H9 (cell line): ENCODE measurements around the gene SYF2. TPM values are rescaled to one million over a fixed set of nuclear protein-coding genes. Genes with fewer than 3 reads are reported as not detected.

ENCODE experiments used
- DNase-seq: peaks from one replicate; pipeline ENCODE4 v3.0.0-alpha.2; 2017
- H2AFZ ChIP-seq: one replicate; pipeline ENCODE4 v1.6.1; 2013; ENCODE audit warnings: mild to moderate bottlenecking, low read length, control low read depth, moderate library complexity
- H2AK5ac ChIP-seq: 2 replicates; pipeline ENCODE4 v1.6.1; 2013; ENCODE audit warnings: low read length, control low read depth, mixed read lengths; ENCODE audit not compliant: insufficient read length
- H2BK120ac ChIP-seq: one replicate; pipeline ENCODE4 v1.6.1; 2013; ENCODE audit warnings: low read depth, mild to moderate bottlenecking, low read length, control low read depth, inconsistent platforms; ENCODE audit not compliant: poor library complexity, severe bottlenecking
- H2BK12ac ChIP-seq: 2 replicates; pipeline ENCODE4 v1.6.1; 2013; ENCODE audit warnings: low read length, control low read depth, mixed read lengths, low read depth; ENCODE audit not compliant: insufficient read length
- H2BK15ac ChIP-seq: 2 replicates; pipeline ENCODE4 v1.6.1; 2013; ENCODE audit warnings: low read depth, low read length, control low read depth
- H2BK20ac ChIP-seq: one replicate; pipeline ENCODE4 v1.6.1; 2013; ENCODE audit warnings: low read depth, mild to moderate bottlenecking, low read length, control low read depth, inconsistent platforms; ENCODE audit not compliant: poor library complexity, severe bottlenecking
- H2BK5ac ChIP-seq: 2 replicates; pipeline ENCODE4 v1.6.1; 2013; ENCODE audit warnings: low read length, control low read depth, mixed read lengths; ENCODE audit not compliant: insufficient read length
- H3K14ac ChIP-seq: 2 replicates; pipeline ENCODE4 v1.6.1; 2013; ENCODE audit warnings: low read length, control low read depth; ENCODE audit not compliant: insufficient read depth
- H3K18ac ChIP-seq: 2 replicates; pipeline ENCODE4 v1.6.1; 2013; ENCODE audit warnings: low read depth, mild to moderate bottlenecking, mixed read lengths, low read length, control low read depth; ENCODE audit not compliant: insufficient read length
- H3K23ac ChIP-seq: 2 replicates; pipeline ENCODE4 v1.6.1; 2013; ENCODE audit warnings: low read length, control low read depth, mixed read lengths, low read depth; ENCODE audit not compliant: insufficient read length
- H3K23me2 ChIP-seq: 2 replicates; pipeline ENCODE4 v1.6.1; 2013; ENCODE audit warnings: low read depth, mild to moderate bottlenecking, mixed read lengths, low read length, control low read depth; ENCODE audit not compliant: insufficient read length, poor library complexity, severe bottlenecking
- H3K27ac ChIP-seq: 2 replicates; pipeline ENCODE4 v1.5.1; 2013; ENCODE audit warnings: low read length, control low read depth, mixed read lengths, low read depth; ENCODE audit not compliant: insufficient read length
- H3K27me3 ChIP-seq: 2 replicates; pipeline ENCODE4 v1.6.1; 2013; ENCODE audit warnings: low read length, control low read depth, inconsistent platforms; ENCODE audit not compliant: insufficient read depth
- H3K4ac ChIP-seq: 2 replicates; pipeline ENCODE4 v1.6.1; 2013; ENCODE audit warnings: low read depth, mild to moderate bottlenecking, control low read depth, inconsistent platforms, low read length, moderate library complexity
- H3K4me1 ChIP-seq: 2 replicates; pipeline ENCODE4 v1.6.1; 2013; ENCODE audit warnings: low read length, control low read depth, inconsistent platforms; ENCODE audit not compliant: insufficient read depth
- H3K4me2 ChIP-seq: 2 replicates; pipeline ENCODE4 v1.6.1; 2013; ENCODE audit warnings: low read length, control low read depth, mixed read lengths; ENCODE audit not compliant: insufficient read length, insufficient read depth
- H3K56ac ChIP-seq: 2 replicates; pipeline ENCODE4 v1.6.1; 2013; ENCODE audit warnings: low read depth, mild to moderate bottlenecking, mixed read lengths, low read length, control low read depth; ENCODE audit not compliant: insufficient read length
- H3K79me1 ChIP-seq: 2 replicates; pipeline ENCODE4 v1.6.1; 2013; ENCODE audit warnings: low read depth, mild to moderate bottlenecking, moderate library complexity, low read length, control low read depth, inconsistent platforms; ENCODE audit not compliant: insufficient read depth, poor library complexity, severe bottlenecking
- H3K79me2 ChIP-seq: 2 replicates; pipeline ENCODE4 v1.6.1; 2013; ENCODE audit warnings: low read length, control low read depth, inconsistent platforms; ENCODE audit not compliant: insufficient read depth
- H3K9ac ChIP-seq: 2 replicates; pipeline ENCODE4 v1.6.1; 2013; ENCODE audit warnings: low read length, control low read depth, mixed read lengths; ENCODE audit not compliant: insufficient read length; ENCODE audit errors: extremely low read depth
- H3K9me3 ChIP-seq: one replicate; pipeline ENCODE4 v1.6.1; 2013; ENCODE audit warnings: low read depth, low read length, inconsistent platforms; ENCODE audit not compliant: control insufficient read depth
- H3T11ph ChIP-seq: one replicate; pipeline ENCODE4 v1.6.1; 2013; ENCODE audit warnings: mild to moderate bottlenecking, low read length, control low read depth, inconsistent platforms
- H4K20me1 ChIP-seq: one replicate; pipeline ENCODE4 v1.6.1; 2013; ENCODE audit not compliant: control insufficient read depth, insufficient read length, insufficient read depth
- H4K5ac ChIP-seq: 2 replicates; pipeline ENCODE4 v1.6.1; 2013; ENCODE audit warnings: low read depth, mild to moderate bottlenecking, mixed read lengths, low read length, control low read depth; ENCODE audit not compliant: insufficient read length
- H4K8ac ChIP-seq: replicated peaks from 2 replicates; pipeline ENCODE4 v1.6.1; 2013; ENCODE audit warnings: low read length, control low read depth, mixed read lengths, low read depth; ENCODE audit not compliant: insufficient read length
- H4K91ac ChIP-seq: 2 replicates; pipeline ENCODE4 v1.6.1; 2013; ENCODE audit warnings: low read depth, mild to moderate bottlenecking, moderate library complexity, mixed read lengths, low read length, control low read depth; ENCODE audit not compliant: insufficient read length
- H3K27ac Mint-ChIP-seq, 3 experiments: 2 replicates in 2 of 3; 3 replicates in 1 of 3; pipeline ENCODE4 v1.8.0; 2020 to 2021; ENCODE audit warnings: mixed read lengths in 3 of 3, mild to moderate bottlenecking in 1 of 3, moderate library complexity in 1 of 3
- H3K27me3 Mint-ChIP-seq: 2 replicates; pipeline ENCODE4 v1.8.0; 2021; ENCODE audit warnings: low read depth, mild to moderate bottlenecking, moderate library complexity, mixed read lengths
- H3K36me3 Mint-ChIP-seq, 3 experiments: 2 replicates in 2 of 3; 3 replicates in 1 of 3; pipeline ENCODE4 v1.8.0; 2020 to 2021; ENCODE audit warnings: low read depth in 3 of 3, mixed read lengths in 3 of 3; ENCODE audit not compliant: insufficient read depth in 1 of 3
- H3K4me1 Mint-ChIP-seq, 2 experiments: 2 replicates each; pipeline ENCODE4 v1.8.0; 2020; ENCODE audit warnings: mixed read lengths in 2 of 2
- H3K4me3 Mint-ChIP-seq, 2 experiments: 2 replicates in 1 of 2; 3 replicates in 1 of 2; pipeline ENCODE4 v1.8.0; 2020 to 2021; ENCODE audit warnings: mild to moderate bottlenecking in 2 of 2, mixed read lengths in 2 of 2, moderate library complexity in 1 of 2
- H3K9me3 Mint-ChIP-seq, 2 experiments: 2 replicates in 1 of 2; 3 replicates in 1 of 2; pipeline ENCODE4 v1.8.0; 2020; ENCODE audit warnings: mild to moderate bottlenecking in 2 of 2, mixed read lengths in 2 of 2, moderate library complexity in 1 of 2
- WGBS: extraction: QIAGEN DNeasy Blood & Tissue Kit; methylation state at CpG from one replicate; pipeline ENCODE4 v1.1.7; 2013; ENCODE audit warnings: missing lambda C conversion rate, low lambda C conversion rate, mixed read lengths; ENCODE audit not compliant: insufficient read length; ENCODE audit errors: extremely low coverage; 5-methylcytosine and 5-hydroxymethylcytosine counted together
- total RNA-seq: library from RNA; stranded (reverse); gene quantifications from 2 replicates; pipeline ENCODE4 v1.2.1, GENCODE V29; 2021
- TF ChIP-seq, protein P1 (sequence below): fragments of 200-600 bp; sonication (generic); conservative IDR thresholded peaks from 3 replicates; pipeline ENCODE4 v1.8.0; 2021; ENCODE audit warnings: antibody characterized with exemption, mild to moderate bottlenecking

The SYF2 gene
- total RNA-seq, 1 experiment from 2014 or later = 36.5 TPM

DNA sequence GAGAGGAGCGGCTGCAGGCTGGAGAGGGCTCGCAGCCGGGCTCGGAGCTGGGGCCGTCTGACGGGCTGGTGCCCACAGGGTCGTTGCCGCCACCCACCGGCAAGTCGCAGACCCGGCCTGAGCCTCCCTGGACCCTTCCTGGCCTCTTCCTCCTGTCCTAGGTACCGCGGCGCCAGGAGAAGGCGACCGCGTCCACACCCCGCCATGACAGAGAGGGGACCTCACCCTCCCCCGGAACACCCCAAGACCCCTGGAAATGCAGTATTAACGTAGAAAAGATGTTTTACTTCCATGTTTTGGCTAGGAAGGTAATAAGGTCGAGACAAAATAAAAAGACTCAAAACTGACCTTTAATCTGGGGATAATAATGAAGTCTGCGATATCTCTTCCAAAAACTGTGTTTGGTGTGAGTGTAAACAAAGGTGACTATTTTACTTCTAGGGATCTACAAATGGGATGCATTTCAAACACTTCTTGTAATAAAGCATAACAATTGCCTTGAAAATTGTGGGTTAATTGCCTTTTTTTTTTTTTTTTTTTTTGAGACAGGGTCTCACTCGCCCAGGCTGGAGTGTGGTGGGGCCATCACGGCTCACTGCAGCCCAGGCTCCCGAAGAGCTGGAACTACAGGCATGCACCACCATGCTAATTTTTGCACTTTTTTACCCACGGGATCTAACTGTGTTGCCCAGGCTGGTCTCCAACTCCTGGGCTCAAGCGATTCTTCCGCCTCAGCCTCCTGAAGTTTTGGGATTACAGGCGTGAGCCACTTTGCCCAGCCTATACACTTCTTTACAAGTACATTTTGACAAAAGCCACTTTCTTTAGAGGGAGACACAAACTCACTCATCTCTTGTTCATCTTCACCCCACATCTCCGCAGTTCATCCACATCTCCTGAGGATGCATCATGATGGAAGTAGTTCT lies 15.8 kb upstream of the SYF2 start:
- peaks cover 24 to 38% (median 30%) of the 10 kb centered on the region in 3 experiments for H3K36me3 Mint-ChIP-seq
- WGBS = no CpG with 5 or more reads among the region's 30 CpGs
- H3K27me3 ChIP-seq = no peaks in the 10 kb centered on the region
- H3K4me1 ChIP-seq = no peaks in the 10 kb centered on the region
- no peak overlapping the region for H2BK15ac ChIP-seq
- TF ChIP-seq, protein P1, sequence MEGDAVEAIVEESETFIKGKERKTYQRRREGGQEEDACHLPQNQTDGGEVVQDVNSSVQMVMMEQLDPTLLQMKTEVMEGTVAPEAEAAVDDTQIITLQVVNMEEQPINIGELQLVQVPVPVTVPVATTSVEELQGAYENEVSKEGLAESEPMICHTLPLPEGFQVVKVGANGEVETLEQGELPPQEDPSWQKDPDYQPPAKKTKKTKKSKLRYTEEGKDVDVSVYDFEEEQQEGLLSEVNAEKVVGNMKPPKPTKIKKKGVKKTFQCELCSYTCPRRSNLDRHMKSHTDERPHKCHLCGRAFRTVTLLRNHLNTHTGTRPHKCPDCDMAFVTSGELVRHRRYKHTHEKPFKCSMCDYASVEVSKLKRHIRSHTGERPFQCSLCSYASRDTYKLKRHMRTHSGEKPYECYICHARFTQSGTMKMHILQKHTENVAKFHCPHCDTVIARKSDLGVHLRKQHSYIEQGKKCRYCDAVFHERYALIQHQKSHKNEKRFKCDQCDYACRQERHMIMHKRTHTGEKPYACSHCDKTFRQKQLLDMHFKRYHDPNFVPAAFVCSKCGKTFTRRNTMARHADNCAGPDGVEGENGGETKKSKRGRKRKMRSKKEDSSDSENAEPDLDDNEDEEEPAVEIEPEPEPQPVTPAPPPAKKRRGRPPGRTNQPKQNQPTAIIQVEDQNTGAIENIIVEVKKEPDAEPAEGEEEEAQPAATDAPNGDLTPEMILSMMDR = peak; percentile 57
- no peak overlapping the region for H3K23ac ChIP-seq
- H3T11ph ChIP-seq = no peak overlapping the region
- H3K27ac Mint-ChIP-seq = peak overlapping the region; percentile 87 to 96 (median 95)
- H4K5ac ChIP-seq = no peak overlapping the region
- H3K4me2 ChIP-seq = peak overlapping the region; percentile 78
- H3K56ac ChIP-seq = no peak overlapping the region
- no peak overlapping the region for H4K91ac ChIP-seq
- peaks cover 18 to 24% of the 10 kb centered on the region in 2 experiments for H3K4me1 Mint-ChIP-seq
- peaks cover 5% of the 10 kb centered on the region; the same call in 1 of the 2 replicates for H3K79me2 ChIP-seq
- no peak for DNase-seq
- H2AK5ac ChIP-seq = no peak overlapping the region
- no peaks in the 10 kb centered on the region for H3K9me3 Mint-ChIP-seq
- no peaks in the 10 kb centered on the region for H3K79me1 ChIP-seq
- H3K23me2 ChIP-seq = peaks cover 9% of the 10 kb centered on the region
- peak overlapping the region; percentile 95 to 98 for H3K4me3 Mint-ChIP-seq
- no peak overlapping the region for H3K18ac ChIP-seq
- H4K8ac ChIP-seq = no peak overlapping the region
- no peak overlapping the region for H2BK12ac ChIP-seq
- no peak overlapping the region for H2BK120ac ChIP-seq
- H4K20me1 ChIP-seq = no peaks in the 10 kb centered on the region
- no peak overlapping the region for H2BK20ac ChIP-seq
- peak overlapping the region; percentile 16 for H3K9ac ChIP-seq
- no peak overlapping the region for H2AFZ ChIP-seq
- no peaks in the 10 kb centered on the region; the same call in 1 of the 2 replicates for H3K27me3 Mint-ChIP-seq
- no peak overlapping the region for H2BK5ac ChIP-seq
- H3K4ac ChIP-seq = no peak overlapping the region
- H3K27ac ChIP-seq = no peak overlapping the region
- H3K9me3 ChIP-seq = no peaks in the 10 kb centered on the region
- H3K14ac ChIP-seq = no peak overlapping the region
